ENCODE data around the gene EP400.

GRCh38 chr12:132045751-132046150 is 96.0 kb downstream of the EP400 start:
- TF ChIP-seq POLR2A (IDR thresholded peaks at IDR 0.05) = no peak
- no peak for TF ChIP-seq CTCF (IDR thresholded peaks at IDR 0.05)
- TF ChIP-seq EP300 (IDR thresholded peaks at IDR 0.05) = no peak
- TF ChIP-seq POLR2AphosphoS5 (IDR thresholded peaks at IDR 0.05) = no peak

Measured in upper lobe of left lung (tissue), 4 donors.